Transverse colon (tissue), 4 donors: ENCODE results near the gene ATP6AP1.

ENCODE experiments used
- CTCF ChIP-seq, 5 experiments: fragments of 200-600 bp in 3 of 5; fragments of 450-650 bp in 2 of 5; sonication (generic) in 3 of 5; IDR thresholded peaks; 1 replicate in 2 of 5; 2 replicates in 3 of 5; pipeline ENCODE4 v1.5.1; 2016 to 2017; ENCODE audit warnings: antibody characterized with exemption in 5 of 5, inconsistent platforms in 3 of 5, mild to moderate bottlenecking in 2 of 5, moderate library complexity in 1 of 5
- EP300 ChIP-seq: sonication (generic); formaldehyde crosslinking; IDR thresholded peaks from one replicate; pipeline ENCODE4 v1.6.1; 2017; ENCODE audit warnings: antibody characterized with exemption, low read depth
- POLR2AphosphoS5 ChIP-seq, 3 donors: sonication (generic); formaldehyde crosslinking; IDR thresholded peaks; one replicate each; pipeline ENCODE4 v1.6.1; 2016; ENCODE audit warnings: antibody characterized with exemption in 3 of 3

- TF ChIP-seq EP300 (no peak), POLR2AphosphoS5 (IDR thresholded peaks at IDR 0.05) (no peak), CTCF (IDR thresholded peaks at IDR 0.05) (no peak)
Measured at GRCh38 chrX:154470434-154470833, 42.0 kb downstream of the ATP6AP1 start.
